Type B pancreatic cell (in vitro differentiated cells): ENCODE data around the gene TLX2. TPM values are rescaled to one million over a fixed set of nuclear protein-coding genes. Genes with fewer than 3 reads are reported as not detected.

Source experiments
- DNase-seq: peaks from one replicate; pipeline ENCODE4 v3.0.0; 2021; ENCODE audit warnings: mixed read lengths; ENCODE audit not compliant: unreplicated experiment; ENCODE audit errors: extremely low spot score
- H3K27ac Mint-ChIP-seq: 2 replicates; pipeline ENCODE4 v1.8.0; 2021; ENCODE audit warnings: mild to moderate bottlenecking, mixed read lengths
- H3K27me3 Mint-ChIP-seq: 2 replicates; pipeline ENCODE4 v1.8.0; 2021; ENCODE audit warnings: mixed read lengths
- H3K36me3 Mint-ChIP-seq: 2 replicates; pipeline ENCODE4 v1.8.0; 2021; ENCODE audit warnings: mixed read lengths
- H3K4me1 Mint-ChIP-seq: one replicate; pipeline ENCODE4 v1.8.0; 2021; ENCODE audit warnings: mixed read lengths; ENCODE audit not compliant: unreplicated experiment
- H3K4me3 Mint-ChIP-seq: 2 replicates; pipeline ENCODE4 v1.8.0; 2021; ENCODE audit warnings: mild to moderate bottlenecking, mixed read lengths
- H3K9me3 Mint-ChIP-seq: 2 replicates; pipeline ENCODE4 v1.8.0; 2021; ENCODE audit warnings: mixed read lengths
- CTCF ChIP-seq: fragments of 200-600 bp; sonication (generic); conservative IDR thresholded peaks from 2 replicates; pipeline ENCODE4 v1.5.0; 2021; ENCODE audit warnings: antibody characterized with exemption, mild to moderate bottlenecking
- total RNA-seq: library from RNA; stranded (reverse); gene quantifications from 2 replicates; pipeline ENCODE4 v1.2.1, GENCODE V29; 2021; ENCODE audit warnings: low replicate concordance

Gene TLX2
- total RNA-seq, 1 donor from 2014 or later, result 2.9 TPM

GRCh38 chr2:74515981-74516633, 1.9 kb downstream of the TLX2 start:
- H3K4me3 Mint-ChIP-seq, result no peak overlapping the region
- no peak overlapping the region for H3K27ac Mint-ChIP-seq
- DNase-seq, result no peak
- H3K4me1 Mint-ChIP-seq, result no peaks in the 10 kb centered on the region
- TF ChIP-seq CTCF, result no peak
- H3K27me3 Mint-ChIP-seq, result peaks cover 91% of the 10 kb centered on the region
- no peaks in the 10 kb centered on the region for H3K9me3 Mint-ChIP-seq
- peaks cover 3% of the 10 kb centered on the region for H3K36me3 Mint-ChIP-seq

GRCh38 chr2:74516650-74517049, 2.4 kb downstream of the TLX2 start:
- Mint-ChIP-seq H3K36me3 (peaks cover 3% of the 10 kb centered on the region), H3K4me1 (no peaks in the 10 kb centered on the region), H3K9me3 (no peaks in the 10 kb centered on the region), H3K4me3 (no peak overlapping the region), H3K27me3 (peaks cover 91% of the 10 kb centered on the region), H3K27ac (no peak overlapping the region)
- DNase-seq, result no peak
- no peak for TF ChIP-seq CTCF

- Mint-ChIP-seq H3K4me3 (no peak overlapping the region), H3K27me3 (peaks cover 62% of the 10 kb centered on the region), H3K27ac (no peak overlapping the region), H3K9me3 (no peaks in the 10 kb centered on the region), H3K4me1 (peaks cover 8% of the 10 kb centered on the region), H3K36me3 (peaks cover 16% of the 10 kb centered on the region)
- no peak for TF ChIP-seq CTCF
- no peak for DNase-seq
These were observed 8.3 kb downstream of the TLX2 start for GRCh38 chr2:74522516-74522915.

- Mint-ChIP-seq H3K27ac (no peak overlapping the region), H3K36me3 (peaks cover 13% of the 10 kb centered on the region), H3K27me3 (peaks cover 47% of the 10 kb centered on the region), H3K4me1 (peaks cover 14% of the 10 kb centered on the region), H3K9me3 (no peaks in the 10 kb centered on the region), H3K4me3 (no peak overlapping the region)
- TF ChIP-seq CTCF, result no peak
- no peak for DNase-seq
These were observed 9.8 kb downstream of the TLX2 start for GRCh38 chr2:74524005-74524404.

GRCh38 chr2:74524955-74525716, 10.9 kb downstream of the TLX2 start:
- H3K9me3 Mint-ChIP-seq, result no peaks in the 10 kb centered on the region
- no peak overlapping the region for H3K4me3 Mint-ChIP-seq
- no peak for TF ChIP-seq CTCF
- H3K27me3 Mint-ChIP-seq, result peaks cover 36% of the 10 kb centered on the region
- no peak overlapping the region for H3K27ac Mint-ChIP-seq
- H3K36me3 Mint-ChIP-seq, result peaks cover 13% of the 10 kb centered on the region
- no peak for DNase-seq
- peaks cover 14% of the 10 kb centered on the region for H3K4me1 Mint-ChIP-seq
